ENCODE measurements around the gene ZNF543. TPM values are rescaled to one million over a fixed set of nuclear protein-coding genes. Genes with fewer than 3 reads are reported as not detected.

ZNF543 gene
- total RNA-seq, 4 donors from 2014 or later, result 5.8 to 11.5 (median 8.3) TPM

DNA sequence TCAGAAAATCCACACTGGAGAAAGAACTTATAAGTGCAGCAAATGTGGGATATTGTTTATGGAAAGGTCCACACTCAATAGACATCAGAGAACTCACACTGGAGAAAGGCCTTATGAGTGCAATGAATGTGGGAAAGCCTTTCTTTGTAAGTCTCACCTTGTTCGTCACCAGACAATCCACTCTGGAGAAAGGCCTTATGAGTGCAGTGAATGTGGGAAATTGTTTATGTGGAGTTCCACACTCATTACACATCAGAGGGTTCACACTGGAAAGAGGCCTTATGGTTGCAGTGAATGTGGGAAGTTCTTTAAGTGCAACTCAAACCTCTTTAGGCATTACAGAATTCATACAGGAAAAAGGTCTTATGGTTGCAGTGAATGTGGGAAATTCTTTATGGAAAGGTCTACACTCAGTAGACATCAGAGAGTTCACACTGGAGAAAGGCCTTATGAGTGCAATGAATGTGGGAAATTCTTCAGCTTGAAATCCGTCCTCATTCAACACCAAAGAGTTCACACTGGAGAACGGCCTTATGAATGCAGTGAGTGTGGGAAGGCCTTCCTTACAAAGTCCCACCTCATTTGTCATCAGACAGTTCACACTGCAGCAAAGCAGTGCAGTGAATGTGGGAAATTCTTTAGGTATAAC lies 57.4 kb downstream of the ZNF543 start:
- no peak for DNase-seq
- Histone ChIP-seq H3K27ac (no peak overlapping the region), H3K9me3 (peaks cover 3 to 16% (median 7%) of the 10 kb centered on the region in 3 donors), H3K36me3 (peaks cover 6 to 51% of the 10 kb centered on the region in 2 donors), H3K4me3 (no peak overlapping the region), H3K27me3 (no peaks in the 10 kb centered on the region), H3K4me1 (no peaks in the 10 kb centered on the region)
- no peak for TF ChIP-seq POLR2A (IDR thresholded peaks at IDR 0.05)
- no peak for TF ChIP-seq CTCF (IDR thresholded peaks at IDR 0.05 in 4 of 5, conservative IDR thresholded peaks at IDR 0.05 in 1 of 5)
- no peak for ATAC-seq
- intact Hi-C loops (cut with DNase I; ENCODE audit: low total_unique reads) (no loop called here), in situ Hi-C loops (cut with MboI; ENCODE audit: low sequenced_read_pairs in 4 of 4) (no loop called here)

Other genes with a start within 250 kb of the ZNF543 start
- gene USP29, start 200.5 kb upstream of the ZNF543 start, total RNA-seq, result not detected
- not detected for gene ZIM3, start 175.3 kb upstream of the ZNF543 start, total RNA-seq
- gene DUXA, start 153.0 kb upstream of the ZNF543 start, total RNA-seq, result not detected
- 10 to 100 TPM; 11.3 to 21.8 (median 16.9) TPM for gene ZNF264, start 129.0 kb upstream of the ZNF543 start, total RNA-seq
- 1 to 10 TPM in 1 of 4 donors, under 1 TPM in 2, not detected in 1; 0.42 to 2.7 (median 0.76) TPM for gene AURKC, start 89.4 kb upstream of the ZNF543 start, total RNA-seq
- gene ZNF805, start 79.8 kb upstream of the ZNF543 start, total RNA-seq, result 10 to 100 TPM in 2 of 4 donors, 1 to 10 TPM in 2; 9.3 to 20.2 (median 14.8) TPM
- gene ZNF460, start 40.0 kb upstream of the ZNF543 start, total RNA-seq, result 10 to 100 TPM; 20.2 to 63.3 (median 42.3) TPM
- 1 to 10 TPM; 4.1 to 6.5 (median 4.8) TPM for gene ZNF304, start 30.8 kb downstream of the ZNF543 start, total RNA-seq
- gene TRAPPC2B, start 43.1 kb downstream of the ZNF543 start, total RNA-seq, result 10 to 100 TPM; 34.4 to 47.4 (median 40.8) TPM
- gene ZNF547, start 43.1 kb downstream of the ZNF543 start, total RNA-seq, result 1 to 10 TPM in 3 of 4 donors, under 1 TPM in 1; 0.58 to 4.4 (median 2.6) TPM
- gene ZNF548, start 69.4 kb downstream of the ZNF543 start, total RNA-seq, result 10 to 100 TPM in 1 of 4 donors, 1 to 10 TPM in 3; 6.1 to 10.4 (median 8.3) TPM
- gene ZNF17, start 90.7 kb downstream of the ZNF543 start, total RNA-seq, result 1 to 10 TPM; 3.3 to 6.4 (median 5.4) TPM
- 10 to 100 TPM in 1 of 4 donors, 1 to 10 TPM in 3; 3.1 to 11.4 (median 3.9) TPM for gene ZNF749, start 114.9 kb downstream of the ZNF543 start, total RNA-seq
- 1 to 10 TPM in 2 of 4 donors, under 1 TPM in 1, not detected in 1; 0.60 to 3.2 (median 1.3) TPM for gene VN1R1, start 136.7 kb downstream of the ZNF543 start, total RNA-seq
- gene ZNF772, start 157.1 kb downstream of the ZNF543 start, total RNA-seq, result 10 to 100 TPM in 3 of 4 donors, 1 to 10 TPM in 1; 8.3 to 26.7 (median 17.6) TPM
- 10 to 100 TPM in 2 of 4 donors, 1 to 10 TPM in 2; 4.6 to 25.2 (median 10.5) TPM for gene ZNF419, start 167.3 kb downstream of the ZNF543 start, total RNA-seq
- gene ZNF773, start 179.5 kb downstream of the ZNF543 start, total RNA-seq, result 1 to 10 TPM; 1.2 to 6.5 (median 3.4) TPM
- 1 to 10 TPM; 1.7 to 3.4 (median 2.3) TPM for gene ZNF549, start 206.9 kb downstream of the ZNF543 start, total RNA-seq
- gene ZNF550, start 239.4 kb downstream of the ZNF543 start, total RNA-seq, result 1 to 10 TPM in 3 of 4 donors, under 1 TPM in 1; 0.87 to 9.1 (median 2.6) TPM

All from gastrocnemius medialis (tissue), 4 donors.